ENCODE data around the gene CREG2. TPM values are rescaled to one million over a fixed set of nuclear protein-coding genes. Genes with fewer than 3 reads are reported as not detected.

CREG2 gene
- total RNA-seq, 1 donor from 2014 or later, result 23.6 TPM

GRCh38 chr2:101402630-101403029 lies 15.3 kb upstream of the CREG2 start:
- no peak for DNase-seq (ENCODE audit: low spot score)
- no peaks in the 10 kb centered on the region for H3K36me3 Mint-ChIP-seq (ENCODE audit: low read depth, unreplicated experiment)
- peaks cover 14% of the 10 kb centered on the region for H3K4me1 Mint-ChIP-seq (ENCODE audit: unreplicated experiment)
- no peaks in the 10 kb centered on the region for H3K9me3 Mint-ChIP-seq (ENCODE audit: unreplicated experiment)
- H3K27me3 Mint-ChIP-seq (ENCODE audit: unreplicated experiment), result peaks cover 3% of the 10 kb centered on the region
- no peak overlapping the region for H3K27ac Mint-ChIP-seq (ENCODE audit: unreplicated experiment)
- H3K4me3 Mint-ChIP-seq (ENCODE audit: unreplicated experiment), result no peak overlapping the region
- TF ChIP-seq, protein P1, sequence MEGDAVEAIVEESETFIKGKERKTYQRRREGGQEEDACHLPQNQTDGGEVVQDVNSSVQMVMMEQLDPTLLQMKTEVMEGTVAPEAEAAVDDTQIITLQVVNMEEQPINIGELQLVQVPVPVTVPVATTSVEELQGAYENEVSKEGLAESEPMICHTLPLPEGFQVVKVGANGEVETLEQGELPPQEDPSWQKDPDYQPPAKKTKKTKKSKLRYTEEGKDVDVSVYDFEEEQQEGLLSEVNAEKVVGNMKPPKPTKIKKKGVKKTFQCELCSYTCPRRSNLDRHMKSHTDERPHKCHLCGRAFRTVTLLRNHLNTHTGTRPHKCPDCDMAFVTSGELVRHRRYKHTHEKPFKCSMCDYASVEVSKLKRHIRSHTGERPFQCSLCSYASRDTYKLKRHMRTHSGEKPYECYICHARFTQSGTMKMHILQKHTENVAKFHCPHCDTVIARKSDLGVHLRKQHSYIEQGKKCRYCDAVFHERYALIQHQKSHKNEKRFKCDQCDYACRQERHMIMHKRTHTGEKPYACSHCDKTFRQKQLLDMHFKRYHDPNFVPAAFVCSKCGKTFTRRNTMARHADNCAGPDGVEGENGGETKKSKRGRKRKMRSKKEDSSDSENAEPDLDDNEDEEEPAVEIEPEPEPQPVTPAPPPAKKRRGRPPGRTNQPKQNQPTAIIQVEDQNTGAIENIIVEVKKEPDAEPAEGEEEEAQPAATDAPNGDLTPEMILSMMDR (IDR thresholded peaks at IDR 0.05; ENCODE audit: unreplicated experiment), result no peak

- Mint-ChIP-seq H3K4me1 (ENCODE audit: unreplicated experiment) (peaks cover 14% of the 10 kb centered on the region), H3K27me3 (ENCODE audit: unreplicated experiment) (peaks cover 5% of the 10 kb centered on the region), H3K27ac (ENCODE audit: unreplicated experiment) (no peak overlapping the region), H3K36me3 (ENCODE audit: low read depth, unreplicated experiment) (no peaks in the 10 kb centered on the region), H3K9me3 (ENCODE audit: unreplicated experiment) (no peaks in the 10 kb centered on the region), H3K4me3 (ENCODE audit: unreplicated experiment) (no peak overlapping the region)
- no peak for DNase-seq (ENCODE audit: low spot score)
- TF ChIP-seq, protein P1 (IDR thresholded peaks at IDR 0.05; ENCODE audit: unreplicated experiment), result peak; percentile 60
Measured at GRCh38 chr2:101401906-101402305, 14.6 kb upstream of the CREG2 start.

GRCh38 chr2:101401326-101401665 lies 14.0 kb upstream of the CREG2 start:
- no peaks in the 10 kb centered on the region for H3K36me3 Mint-ChIP-seq (ENCODE audit: low read depth, unreplicated experiment)
- peaks cover 3% of the 10 kb centered on the region for H3K27me3 Mint-ChIP-seq (ENCODE audit: unreplicated experiment)
- H3K4me3 Mint-ChIP-seq (ENCODE audit: unreplicated experiment), result no peak overlapping the region
- TF ChIP-seq, protein P1 (IDR thresholded peaks at IDR 0.05; ENCODE audit: unreplicated experiment), result no peak
- DNase-seq (ENCODE audit: low spot score), result no peak
- H3K9me3 Mint-ChIP-seq (ENCODE audit: unreplicated experiment), result no peaks in the 10 kb centered on the region
- no peak overlapping the region for H3K27ac Mint-ChIP-seq (ENCODE audit: unreplicated experiment)
- H3K4me1 Mint-ChIP-seq (ENCODE audit: unreplicated experiment), result peaks cover 14% of the 10 kb centered on the region

- Mint-ChIP-seq H3K36me3 (ENCODE audit: low read depth, unreplicated experiment) (no peaks in the 10 kb centered on the region), H3K4me3 (ENCODE audit: unreplicated experiment) (no peak overlapping the region), H3K9me3 (ENCODE audit: unreplicated experiment) (no peaks in the 10 kb centered on the region), H3K4me1 (ENCODE audit: unreplicated experiment) (peaks cover 14% of the 10 kb centered on the region), H3K27ac (ENCODE audit: unreplicated experiment) (no peak overlapping the region), H3K27me3 (ENCODE audit: unreplicated experiment) (peaks cover 3% of the 10 kb centered on the region)
- DNase-seq (ENCODE audit: low spot score), result no peak
- TF ChIP-seq, protein P1 (IDR thresholded peaks at IDR 0.05; ENCODE audit: unreplicated experiment), result no peak
Measured at GRCh38 chr2:101400506-101401325, 13.4 kb upstream of the CREG2 start.

GRCh38 chr2:101400048-101400447 lies 12.7 kb upstream of the CREG2 start:
- TF ChIP-seq, protein P1 (IDR thresholded peaks at IDR 0.05; ENCODE audit: unreplicated experiment), result no peak
- H3K27ac Mint-ChIP-seq (ENCODE audit: unreplicated experiment), result no peak overlapping the region
- no peak for DNase-seq (ENCODE audit: low spot score)
- peaks cover 9% of the 10 kb centered on the region for H3K4me1 Mint-ChIP-seq (ENCODE audit: unreplicated experiment)
- peaks cover 1% of the 10 kb centered on the region for H3K27me3 Mint-ChIP-seq (ENCODE audit: unreplicated experiment)
- no peaks in the 10 kb centered on the region for H3K36me3 Mint-ChIP-seq (ENCODE audit: low read depth, unreplicated experiment)
- no peak overlapping the region for H3K4me3 Mint-ChIP-seq (ENCODE audit: unreplicated experiment)
- H3K9me3 Mint-ChIP-seq (ENCODE audit: unreplicated experiment), result no peaks in the 10 kb centered on the region
